DMS53 (cell line): Measurements from ENCODE around the gene ZNF112.
"Not testable (repeated sequence)": the region's sequence is repeated elsewhere in the genome, so short reads cannot be mapped to it uniquely, and the experiment has no call there.

Experiments used
- DNase-seq: peaks from one replicate; lab custom pipeline; 2025; lab: John Stamatoyannopoulos, UW

The ZNF112 gene

GRCh38 chr19:44356383-44357111, at the start of gene ZNF112:
Gene ZNF112 (minus strand): TSS chr19:44356680. CDS start chr19:44340539, 16,141 bp downstream.
- DNase-seq: peak; percentile 98

GRCh38 chr19:44401139-44402115, 44.9 kb upstream of the ZNF112 start, which contains the start of gene ZNF285:
Gene ZNF285 (minus strand): TSS chr19:44401608. CDS start chr19:44397213, 4,395 bp downstream.
- no peak for DNase-seq

GRCh38 chr19:44389268-44389667, 32.8 kb upstream of the ZNF112 start:
- DNase-seq: not testable (repeated sequence)

- DNase-seq: no peak
Observed at GRCh38 chr19:44374789-44375188, 18.3 kb upstream of the ZNF112 start.

- peak; percentile 32 for DNase-seq
Observed at GRCh38 chr19:44371815-44372480, 15.5 kb upstream of the ZNF112 start.

- peak; percentile 78 for DNase-seq
Observed at GRCh38 chr19:44367024-44367423, 10.5 kb upstream of the ZNF112 start.

GRCh38 chr19:44346556-44346955, 9.9 kb downstream of the ZNF112 start:
- no peak for DNase-seq

GRCh38 chr19:44345959-44346358, 10.5 kb downstream of the ZNF112 start:
- no peak for DNase-seq

GRCh38 chr19:44344255-44344654, 12.2 kb downstream of the ZNF112 start:
- no peak for DNase-seq

- no peak for DNase-seq
Observed at GRCh38 chr19:44341794-44342193, 14.7 kb downstream of the ZNF112 start.

- not testable (repeated sequence) for DNase-seq
Observed at GRCh38 chr19:44334639-44335038, 21.8 kb downstream of the ZNF112 start.

- no peak for DNase-seq
Observed at GRCh38 chr19:44332145-44332544, 24.3 kb downstream of the ZNF112 start.

- DNase-seq: no peak
Observed at GRCh38 chr19:44315883-44316282, 40.6 kb downstream of the ZNF112 start.

- no peak for DNase-seq
Observed at GRCh38 chr19:44313231-44313630, 43.2 kb downstream of the ZNF112 start.

GRCh38 chr19:44308011-44308410, 48.5 kb downstream of the ZNF112 start:
- DNase-seq: no peak

- no peak for DNase-seq
Observed at GRCh38 chr19:44306283-44306682, 50.2 kb downstream of the ZNF112 start.

- no peak for DNase-seq
Observed at GRCh38 chr19:44305457-44305856, 51.0 kb downstream of the ZNF112 start.

GRCh38 chr19:44304659-44305193, 51.8 kb downstream of the ZNF112 start, which contains the start of gene ZNF235:
Gene ZNF235 (minus strand): TSS chr19:44305025. CDS start chr19:44303404, 1,621 bp downstream.
- DNase-seq: peak; percentile 97

GRCh38 chr19:44303976-44304568, 52.4 kb downstream of the ZNF112 start:
- DNase-seq: peak; percentile 28

- DNase-seq: no peak
Observed at GRCh38 chr19:44303320-44303719, 53.2 kb downstream of the ZNF112 start.

- no peak for DNase-seq
Observed at GRCh38 chr19:44284968-44285367, 71.5 kb downstream of the ZNF112 start.
